HepG2 (cell line): ENCODE data around the gene FGD4. TPM values are rescaled to one million over a fixed set of nuclear protein-coding genes. Genes with fewer than 3 reads are reported as not detected.

ENCODE experiments used
- ATAC-seq: fragments of 200-7000 bp; cut with Tn5 transposase; 3 replicates; pipeline ENCODE4 v1.9.1; 2020; ENCODE audit warnings: mild to moderate bottlenecking, moderate library complexity
- BruUV-seq: library from RNA; stranded (reverse); fragments of 400-500 nt; replicated peaks from 2 replicates; lab custom pipeline; 2021; lab: Mats Ljungman, UMichigan
- CTCF ChIA-PET: fragments of 300-600 bp; formaldehyde crosslinking; extraction: SDS; loops from one replicate; lab custom pipeline; 2021; ENCODE audit warnings: low total read pairs, inconsistent platforms, low intra/inter-chr PET ratio; lab: Yijun Ruan, JAX
- POLR2A ChIA-PET: fragments of 350-600 bp; sonication (Branson Sonifier 250); formaldehyde crosslinking; loops from one replicate; lab custom pipeline; 2020; ENCODE audit warnings: antibody characterized with exemption, inconsistent platforms; lab: Yijun Ruan, JAX
- DNase-seq: peaks from one replicate; pipeline ENCODE4 v3.0.0-alpha.2; 2015; ENCODE audit warnings: low spot score
- FAIRE-seq: peaks from 3 replicates; lab custom pipeline; 2011; peaks lifted over from hg19 to GRCh38; lab: Jason Lieb, UNC
- H2AFZ ChIP-seq: one replicate; pipeline ENCODE4 v1.6.1; 2011; ENCODE audit warnings: low read length, inconsistent platforms
- H3K27ac ChIP-seq: fragments of 300-600 bp; 3 replicates; pipeline ENCODE4 v1.8.0; 2011; ENCODE audit warnings: mixed run types, mild to moderate bottlenecking, mixed read lengths, low read length, inconsistent platforms; ENCODE audit not compliant: insufficient read depth; ENCODE audit errors: extremely low read length
- H3K27me3 ChIP-seq, 2 experiments: fragments of 200-600 bp in 1 of 2; 2 replicates in 1 of 2; 3 replicates in 1 of 2; pipeline versions ENCODE4 v1.6.0 to v1.8.0; 2011; ENCODE audit warnings: low read length in 2 of 2, mild to moderate bottlenecking in 2 of 2, moderate library complexity in 2 of 2, inconsistent platforms in 1 of 2; ENCODE audit not compliant: insufficient read depth in 2 of 2, control insufficient read depth in 1 of 2
- H3K36me3 ChIP-seq, 2 experiments: fragments of 200-600 bp in 1 of 2; replicated peaks in 1 of 2; 2 replicates in 1 of 2; 3 replicates in 1 of 2; pipeline versions ENCODE4 v1.5.1 to v1.8.0; 2011; ENCODE audit warnings: low read length in 2 of 2, inconsistent platforms in 1 of 2; ENCODE audit not compliant: insufficient read depth in 2 of 2, control insufficient read depth in 1 of 2
- H3K4me1 ChIP-seq: 2 replicates; pipeline ENCODE4 v1.5.1; 2012; ENCODE audit warnings: low read length, inconsistent platforms; ENCODE audit not compliant: insufficient read depth
- H3K4me2 ChIP-seq: 2 replicates; pipeline ENCODE4 v1.6.0; 2011; ENCODE audit warnings: low read depth, low read length, inconsistent platforms
- H3K4me3 ChIP-seq, 3 experiments: fragments of 200-600 bp in 1 of 3; sonication (generic), shearing (Covaris generic) in 1 of 3; replicated peaks in 1 of 3; 2 replicates each; pipeline ENCODE4 v1.5.1; 2011 to 2016; ENCODE audit warnings: low read length in 3 of 3, inconsistent platforms in 2 of 3, low read depth in 2 of 3, mild to moderate bottlenecking in 2 of 3, control low read depth in 1 of 3, mixed read lengths in 1 of 3; ENCODE audit not compliant: insufficient read depth in 1 of 3
- H3K79me2 ChIP-seq: one replicate; pipeline ENCODE4 v1.6.1; 2011; ENCODE audit warnings: low read length, inconsistent platforms; ENCODE audit not compliant: insufficient read depth
- H3K9ac ChIP-seq: 2 replicates; pipeline ENCODE4 v1.6.0; 2011; ENCODE audit warnings: mild to moderate bottlenecking, low read depth, low read length, inconsistent platforms; ENCODE audit not compliant: insufficient read depth
- H3K9me3 ChIP-seq: 2 replicates; pipeline ENCODE4 v1.5.1; 2012; ENCODE audit warnings: mild to moderate bottlenecking, low read length
- H4K20me1 ChIP-seq: 2 replicates; pipeline ENCODE4 v1.6.0; 2011; ENCODE audit warnings: inconsistent platforms, mild to moderate bottlenecking, low read length, moderate library complexity; ENCODE audit not compliant: insufficient read depth
- CEBPG ChIP-seq: IDR thresholded peaks from 2 replicates; pipeline ENCODE4 v1.6.1; 2016
- CHD2 ChIP-seq: IDR thresholded peaks from 2 replicates; pipeline ENCODE4 v1.6.1; 2011; ENCODE audit warnings: low read depth, low read length, improper control_type of control experiment
- ESRRA ChIP-seq: sonication (generic); formaldehyde crosslinking; IDR thresholded peaks from 2 replicates; pipeline ENCODE4 v1.5.1; 2020; ENCODE audit warnings: mild to moderate bottlenecking, low read depth, missing genetic modification reagents
- FOXA1 ChIP-seq, 2 experiments: fragments of 450-650 bp in 1 of 2; sonication (generic) in 1 of 2; formaldehyde crosslinking in 1 of 2; IDR thresholded peaks; 2 replicates each; pipeline versions ENCODE4 v1.4.0 to v1.6.1; 2016 to 2020; ENCODE audit warnings: missing genetic modification reagents in 1 of 2
- NFKB2 ChIP-seq: sonication (generic); formaldehyde crosslinking; IDR thresholded peaks from 2 replicates; pipeline ENCODE4 v1.4.0; 2020; ENCODE audit warnings: missing genetic modification reagents, borderline replicate concordance
- NKX3-1 ChIP-seq: sonication (generic); formaldehyde crosslinking; IDR thresholded peaks from 2 replicates; pipeline ENCODE4 v1.5.0; 2020; ENCODE audit warnings: missing genetic modification reagents
- RFX5 ChIP-seq: IDR thresholded peaks from 2 replicates; pipeline ENCODE4 v1.6.1; 2011; ENCODE audit warnings: low read depth, low read length, improper control_type of control experiment
- ZBTB1 ChIP-seq: sonication (generic); formaldehyde crosslinking; IDR thresholded peaks from 2 replicates; pipeline ENCODE4 v1.4.0; 2020; ENCODE audit warnings: missing genetic modification reagents, borderline replicate concordance
- ZNF20 ChIP-seq: sonication (generic); formaldehyde crosslinking; IDR thresholded peaks from 2 replicates; pipeline ENCODE4 v1.4.0; 2020; ENCODE audit warnings: mild to moderate bottlenecking, moderate library complexity, missing genetic modification reagents
- ZNF207 ChIP-seq: fragments of 450-650 bp; IDR thresholded peaks from 2 replicates; pipeline ENCODE4 v1.6.1; 2016; ENCODE audit warnings: antibody characterized with exemption, borderline replicate concordance
- ZNF720 ChIP-seq: sonication (generic); formaldehyde crosslinking; IDR thresholded peaks from 2 replicates; pipeline ENCODE4 v1.4.0; 2020; ENCODE audit warnings: missing genetic modification reagents
- WGBS: methylation state at CpG from one replicate; pipeline ENCODE4 v1.1.6; 2017; ENCODE audit warnings: low lambda C conversion rate; 5-methylcytosine and 5-hydroxymethylcytosine counted together
- in situ Hi-C: cut with HindIII; loops from 2 replicates; pipeline ENCODE4 v1.10.0; 2017; ENCODE audit warnings: low pct_unique_long_range_greater_than_20kb; ENCODE audit not compliant: extremely low pct_ligation_motif_present
- intact Hi-C: fragments of 100-400 bp; cut with micrococcal nuclease; formaldehyde crosslinking; loops from one replicate; pipeline ENCODE4 v1.10.0; 2022; ENCODE audit not compliant: unreplicated experiment
- polyA plus RNA-seq, 8 experiments: library from polyadenylated mRNA; depleted of rRNA in 3 of 8; stranded (reverse) in 7 of 8; unstranded in 1 of 8; fragments of >200 nt; fragmentation: Illumina TruSeq in 4 of 8; extraction: Trizol in 4 of 8; gene quantifications; 2 replicates each; pipeline versions ENCODE4 v1.2.1 to v1.2.3, GENCODE V29; 2011 to 2016; ENCODE audit warnings: low read depth in 4 of 8, missing spikeins in 1 of 8, mixed read lengths in 1 of 8; ENCODE audit not compliant: insufficient read depth in 1 of 8
- total RNA-seq, 5 experiments: library from RNA; depleted of rRNA; stranded (reverse); fragments of >200 nt; fragmentation: Illumina TruSeq; extraction: Trizol; gene quantifications; 2 replicates each; pipeline ENCODE4 v1.2.3, GENCODE V29; 2016; ENCODE audit warnings: low read depth in 1 of 5
- TF ChIP-seq, protein P1 (sequence below), 2 experiments: sonication (generic) in 1 of 2; formaldehyde crosslinking in 1 of 2; IDR thresholded peaks; 2 replicates each; pipeline versions ENCODE4 v1.4.0 to v1.6.1; 2018 to 2020; ENCODE audit warnings: missing genetic modification reagents in 2 of 2, borderline replicate concordance in 1 of 2, low read depth in 1 of 2, mild to moderate bottlenecking in 1 of 2, missing biosample characterization in 1 of 2

The FGD4 gene
- total and polyA plus RNA-seq, 2 of the 13 experiments (the other 11 are each of a cell fraction or from before 2014, with no cell fraction given) = 4.6 to 6.6 TPM

DNA sequence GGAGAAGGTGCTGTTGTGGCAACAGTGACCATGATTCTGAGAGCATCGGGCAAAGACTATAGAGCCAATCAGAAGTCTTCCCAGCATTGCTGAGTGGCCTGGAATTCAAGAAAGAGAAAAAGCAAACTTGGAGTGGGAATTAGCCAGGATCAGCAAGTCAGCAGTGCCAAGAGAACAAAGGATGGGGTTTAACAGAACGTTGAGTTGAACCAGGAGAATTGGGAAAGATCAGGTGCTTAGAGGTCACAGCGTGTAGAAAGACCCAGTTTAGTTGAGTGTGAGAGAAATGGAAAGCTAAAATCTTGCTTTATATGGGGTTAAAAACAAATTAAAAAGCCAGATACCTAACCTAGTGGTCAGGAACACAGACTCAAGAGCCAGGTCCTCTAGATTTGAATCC lies 189.2 kb downstream of the FGD4 start (continued):
- TF ChIP-seq, protein P1, sequence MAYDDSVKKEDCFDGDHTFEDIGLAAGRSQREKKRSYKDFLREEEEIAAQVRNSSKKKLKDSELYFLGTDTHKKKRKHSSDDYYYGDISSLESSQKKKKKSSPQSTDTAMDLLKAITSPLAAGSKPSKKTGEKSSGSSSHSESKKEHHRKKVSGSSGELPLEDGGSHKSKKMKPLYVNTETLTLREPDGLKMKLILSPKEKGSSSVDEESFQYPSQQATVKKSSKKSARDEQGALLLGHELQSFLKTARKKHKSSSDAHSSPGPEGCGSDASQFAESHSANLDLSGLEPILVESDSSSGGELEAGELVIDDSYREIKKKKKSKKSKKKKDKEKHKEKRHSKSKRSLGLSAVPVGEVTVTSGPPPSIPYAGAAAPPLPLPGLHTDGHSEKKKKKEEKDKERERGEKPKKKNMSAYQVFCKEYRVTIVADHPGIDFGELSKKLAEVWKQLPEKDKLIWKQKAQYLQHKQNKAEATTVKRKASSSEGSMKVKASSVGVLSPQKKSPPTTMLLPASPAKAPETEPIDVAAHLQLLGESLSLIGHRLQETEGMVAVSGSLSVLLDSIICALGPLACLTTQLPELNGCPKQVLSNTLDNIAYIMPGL (CRISPR knock-in tag; IDR thresholded peaks at IDR 0.05; ENCODE audit: borderline replicate concordance in 1 of 2, low read depth in 1 of 2) = no peak
- no peak for TF ChIP-seq CHD2
- no peak for TF ChIP-seq ZNF720 (CRISPR knock-in tag)
- TF ChIP-seq RFX5 = no peak
- TF ChIP-seq, all 625 proteins: peak for 0

- Histone ChIP-seq H3K4me1 (no peaks in the 10 kb centered on the region), H3K4me3 (no peak overlapping the region), H3K79me2 (no peaks in the 10 kb centered on the region), H2AFZ (no peak overlapping the region), H3K4me2 (no peak overlapping the region), H3K9ac (no peak overlapping the region), H3K36me3 (peaks cover 5 to 9% of the 10 kb centered on the region in 2 experiments; a peak in 1 of 5 replicates), H3K27ac (no peak overlapping the region), H3K27me3 (no peaks in the 10 kb centered on the region), H3K9me3 (no peaks in the 10 kb centered on the region), H4K20me1 (no peaks in the 10 kb centered on the region)
- 69% methylated on average over 4 of the region's 4 CpGs for WGBS
- ATAC-seq = no peak
- CTCF ChIA-PET = no interaction called here
- no peak for DNase-seq
- no TSS peak for BruUV-seq
- POLR2A ChIA-PET = no interaction called here
- TF ChIP-seq CEBPG (CRISPR knock-in tag) = no peak
- no peak for TF ChIP-seq FOXA1 (IDR thresholded peaks at IDR 0.05)
- no peak for TF ChIP-seq FOXA1 (CRISPR knock-in tag; IDR thresholded peaks at IDR 0.05)
- no peak for TF ChIP-seq NFKB2 (CRISPR knock-in tag)
- no peak for TF ChIP-seq ZNF20 (CRISPR knock-in tag)
- no peak for TF ChIP-seq NKX3-1
- TF ChIP-seq ZBTB1 (CRISPR knock-in tag) = no peak
- no peak for TF ChIP-seq ZNF207
- no peak for TF ChIP-seq ESRRA (CRISPR knock-in tag)
- intact Hi-C loops (no loop called here), in situ Hi-C loops (no loop called here)
- no peak for FAIRE-seq
Measured at GRCh38 chr12:32589165-32589865, 190.0 kb downstream of the FGD4 start.
